HEK293T (cell line): ENCODE data around the gene C20orf204.

Experiments used
- CTCF ChIA-PET: fragments of 350-600 bp; formaldehyde crosslinking; extraction: SDS; loops from one replicate; lab custom pipeline; 2021; ENCODE audit warnings: antibody characterized with exemption, inconsistent platforms; lab: Yijun Ruan, JAX
- POLR2A ChIA-PET: fragments of 350-600 bp; formaldehyde crosslinking; extraction: SDS; loops from one replicate; lab custom pipeline; 2020; ENCODE audit warnings: antibody characterized with exemption, inconsistent platforms; lab: Yijun Ruan, JAX
- DNase-seq: peaks from one replicate; pipeline ENCODE4 v3.0.0; 2012; ENCODE audit warnings: mixed read lengths; ENCODE audit errors: extremely low spot score
- ARNT ChIP-seq: fragments of 450-650 bp; IDR thresholded peaks from 2 replicates; pipeline ENCODE4 v1.6.1; 2017; ENCODE audit warnings: mild to moderate bottlenecking
- BHLHE40 ChIP-seq: fragments of 450-650 bp; IDR thresholded peaks from 2 replicates; pipeline ENCODE4 v1.6.1; 2016; ENCODE audit warnings: mild to moderate bottlenecking, moderate library complexity, borderline replicate concordance
- CTBP1 ChIP-seq: fragments of 450-650 bp; IDR thresholded peaks from 2 replicates; pipeline ENCODE4 v1.6.1; 2016; ENCODE audit warnings: borderline replicate concordance
- ELF4 ChIP-seq: fragments of 450-650 bp; IDR thresholded peaks from 2 replicates; pipeline ENCODE4 v1.6.1; 2017; ENCODE audit warnings: antibody characterized with exemption
- FOXA1 ChIP-seq: fragments of 450-650 bp; IDR thresholded peaks from 2 replicates; pipeline ENCODE4 v1.6.1; 2016; ENCODE audit warnings: mild to moderate bottlenecking
- FOXK2 ChIP-seq: fragments of 450-650 bp; IDR thresholded peaks from 2 replicates; pipeline ENCODE4 v1.6.1; 2016; ENCODE audit warnings: mild to moderate bottlenecking
- FOXM1 ChIP-seq: fragments of 450-650 bp; IDR thresholded peaks from 2 replicates; pipeline ENCODE4 v1.6.1; 2017; ENCODE audit warnings: mild to moderate bottlenecking, borderline replicate concordance
- HDGF ChIP-seq: fragments of 450-650 bp; IDR thresholded peaks from 2 replicates; pipeline ENCODE4 v1.6.1; 2017; ENCODE audit warnings: antibody characterized with exemption, borderline replicate concordance
- L3MBTL2 ChIP-seq: fragments of 450-650 bp; conservative IDR thresholded peaks from 2 replicates; pipeline ENCODE4 v1.6.1; 2016; ENCODE audit warnings: mild to moderate bottlenecking
- LEF1 ChIP-seq: fragments of 450-650 bp; IDR thresholded peaks from 2 replicates; pipeline ENCODE4 v1.6.1; 2017; ENCODE audit warnings: mild to moderate bottlenecking, borderline replicate concordance
- NFRKB ChIP-seq: fragments of 450-650 bp; IDR thresholded peaks from 2 replicates; pipeline ENCODE4 v1.6.1; 2016; ENCODE audit warnings: mild to moderate bottlenecking, moderate library complexity
- PKNOX1 ChIP-seq: fragments of 450-650 bp; IDR thresholded peaks from 2 replicates; pipeline ENCODE4 v1.6.1; 2016
- SP1 ChIP-seq: fragments of 450-650 bp; IDR thresholded peaks from 2 replicates; pipeline ENCODE4 v1.6.1; 2017
- SUZ12 ChIP-seq: fragments of 450-650 bp; IDR thresholded peaks from 2 replicates; pipeline ENCODE4 v1.6.1; 2016; ENCODE audit warnings: mild to moderate bottlenecking
- TARDBP ChIP-seq: fragments of 450-650 bp; IDR thresholded peaks from 2 replicates; pipeline ENCODE4 v1.6.1; 2016
- ZNF384 ChIP-seq: fragments of 450-650 bp; IDR thresholded peaks from 2 replicates; pipeline ENCODE4 v1.6.1; 2016

The C20orf204 gene

GRCh38 chr20:64071341-64072332, 35.7 kb downstream of the C20orf204 start:
- TF ChIP-seq TARDBP: no peak
- CTCF ChIA-PET: interaction anchor here (0.6 kb wide), 1 partner anchor 118 kb away, joined by 3 read pairs; no protein-coding TSS in a partner anchor
- POLR2A ChIA-PET: interaction anchor here (1.9 kb wide), 1 partner anchor 9 kb away, joined by 10 read pairs; the partner anchor contains the start of gene TCEA2
- no peak for DNase-seq

- TF ChIP-seq LEF1 (no peak), PKNOX1 (no peak), FOXM1 (no peak), ARNT (no peak), FOXK2 (no peak), SUZ12 (no peak), CTBP1 (no peak), L3MBTL2 (no peak), HDGF (no peak), BHLHE40 (no peak), SP1 (no peak)
- CTCF ChIA-PET: interaction anchor here (0.6 kb wide), 1 partner anchor 117 kb away, joined by 3 read pairs; no protein-coding TSS in a partner anchor
- no peak for DNase-seq
- POLR2A ChIA-PET: interaction anchor here (1.9 kb wide), 1 partner anchor 10 kb away, joined by 10 read pairs; the partner anchor contains the start of gene TCEA2
Measured at GRCh38 chr20:64072498-64073063, 36.6 kb downstream of the C20orf204 start.

GRCh38 chr20:64073476-64074183, 37.6 kb downstream of the C20orf204 start:
- TF ChIP-seq FOXK2 (no peak), NFRKB (no peak), CTBP1 (no peak), HDGF (no peak), LEF1 (no peak), L3MBTL2 (no peak), ELF4 (no peak), FOXA1 (no peak), SUZ12 (no peak), ZNF384 (no peak), SP1 (no peak), ARNT (no peak), TARDBP (no peak), FOXM1 (no peak)
- POLR2A ChIA-PET: no interaction called here
- no peak for DNase-seq
- CTCF ChIA-PET: no interaction called here

- ChIA-PET POLR2A (no interaction called here), CTCF (no interaction called here)
- no peak for DNase-seq
- TF ChIP-seq ZNF384: no peak
Measured at GRCh38 chr20:64074184-64074789, 38.3 kb downstream of the C20orf204 start.

GRCh38 chr20:64074963-64075362, 39.0 kb downstream of the C20orf204 start:
- POLR2A ChIA-PET: interaction anchor here (1.1 kb wide), 1 partner anchor 12 kb away, joined by 4 read pairs; the partner anchor contains the start of gene TCEA2
- no peak for DNase-seq
- CTCF ChIA-PET: no interaction called here
- TF ChIP-seq ELF4: no peak
- TF ChIP-seq L3MBTL2: no peak
- TF ChIP-seq FOXK2: no peak
- TF ChIP-seq FOXA1: no peak
- TF ChIP-seq BHLHE40: no peak
- no peak for TF ChIP-seq FOXM1
- no peak for TF ChIP-seq SUZ12
- no peak for TF ChIP-seq NFRKB
- TF ChIP-seq HDGF: no peak
- TF ChIP-seq SP1: no peak
- no peak for TF ChIP-seq LEF1
- TF ChIP-seq PKNOX1: no peak
- no peak for TF ChIP-seq ZNF384
- no peak for TF ChIP-seq CTBP1
- TF ChIP-seq TARDBP: no peak
- no peak for TF ChIP-seq ARNT

GRCh38 chr20:64075556-64075955, 39.6 kb downstream of the C20orf204 start:
- TF ChIP-seq ELF4: no peak
- no peak for TF ChIP-seq NFRKB
- no peak for TF ChIP-seq FOXM1
- TF ChIP-seq FOXA1: no peak
- TF ChIP-seq SUZ12: no peak
- no peak for TF ChIP-seq ARNT
- no peak for TF ChIP-seq FOXK2
- TF ChIP-seq SP1: no peak
- no peak for TF ChIP-seq ZNF384
- no peak for TF ChIP-seq HDGF
- no peak for TF ChIP-seq CTBP1
- no peak for TF ChIP-seq LEF1
- TF ChIP-seq TARDBP: no peak
- no peak for TF ChIP-seq L3MBTL2
- no peak for TF ChIP-seq BHLHE40
- TF ChIP-seq PKNOX1: no peak
- ChIA-PET POLR2A (interaction anchor here (1.1 kb wide), 1 partner anchor 13 kb away, joined by 4 read pairs; the partner anchor contains the start of gene TCEA2), CTCF (no interaction called here)
- no peak for DNase-seq
